Embryonic facial prominence (tissue), 1 donor: ENCODE data around the gene PCDHGA4.
"Not testable (repeated sequence)": the region's sequence is repeated elsewhere in the genome, so short reads cannot be mapped to it uniquely, and the experiment has no call there.

Experiments
- DNase-seq: peaks from one replicate; pipeline ENCODE4 v3.0.0-alpha.2; 2016; ENCODE audit errors: extremely low spot score

The PCDHGA4 gene

DNA sequence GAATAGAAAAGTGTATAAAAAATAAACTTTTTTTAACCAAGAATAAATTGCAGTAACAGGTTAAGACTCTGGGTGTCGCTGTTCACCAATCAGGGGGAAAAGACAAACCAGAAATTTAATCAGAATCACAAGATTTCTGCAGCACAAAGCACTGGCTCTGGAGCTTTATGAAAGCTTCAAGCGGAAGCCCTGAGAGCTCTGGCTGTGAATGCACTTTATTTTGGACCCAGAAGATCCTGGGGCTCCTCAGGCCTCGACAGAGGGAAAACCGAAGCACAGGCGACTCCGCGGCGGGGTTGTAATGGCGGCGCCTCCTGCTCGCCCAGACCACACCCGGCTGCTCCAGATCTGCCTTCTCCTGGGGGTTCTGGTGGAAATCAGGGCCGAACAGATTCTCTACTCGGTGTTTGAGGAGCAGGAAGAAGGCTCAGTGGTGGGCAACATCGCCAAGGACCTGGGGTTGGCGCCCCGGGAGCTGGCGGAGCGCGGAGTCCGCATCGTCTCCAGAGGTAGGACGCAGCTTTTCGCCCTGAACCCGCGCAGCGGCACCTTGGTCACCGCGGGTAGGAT, at the start of gene PCDHGA4:
PCDHGA4 (plus strand) TSS at position 122 of the 570 bp plus-strand sequence; CDS start at position 209, 87 bp downstream.
- no peak for DNase-seq

GRCh38 chr5:141306630-141307029, 48.2 kb upstream of the PCDHGA4 start:
- DNase-seq, result no peak

- no peak for DNase-seq
Measured at GRCh38 chr5:141313711-141314110, 41.1 kb upstream of the PCDHGA4 start.

GRCh38 chr5:141316963-141317362, 37.9 kb upstream of the PCDHGA4 start:
- DNase-seq, result not testable (repeated sequence)

DNA sequence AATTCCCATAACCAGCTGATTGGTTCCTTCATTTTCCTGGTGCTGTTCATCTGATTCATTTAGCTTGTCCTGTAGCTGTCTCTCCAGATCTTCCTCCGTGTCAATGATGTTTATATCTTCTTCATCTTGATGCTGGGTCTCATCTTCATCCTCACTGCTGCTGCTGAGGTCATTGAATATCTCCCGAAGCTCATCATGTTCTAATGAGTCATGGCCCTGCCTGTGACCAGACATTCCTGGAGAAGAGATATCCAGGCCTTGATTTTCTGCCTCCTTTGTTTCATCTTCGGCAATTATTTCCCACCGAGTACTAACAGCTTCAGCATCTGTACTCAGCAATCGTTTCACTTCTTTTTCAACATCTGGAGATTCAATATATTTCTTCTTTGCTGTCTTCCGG, 35.6 kb upstream of the PCDHGA4 start:
- no peak for DNase-seq

DNA sequence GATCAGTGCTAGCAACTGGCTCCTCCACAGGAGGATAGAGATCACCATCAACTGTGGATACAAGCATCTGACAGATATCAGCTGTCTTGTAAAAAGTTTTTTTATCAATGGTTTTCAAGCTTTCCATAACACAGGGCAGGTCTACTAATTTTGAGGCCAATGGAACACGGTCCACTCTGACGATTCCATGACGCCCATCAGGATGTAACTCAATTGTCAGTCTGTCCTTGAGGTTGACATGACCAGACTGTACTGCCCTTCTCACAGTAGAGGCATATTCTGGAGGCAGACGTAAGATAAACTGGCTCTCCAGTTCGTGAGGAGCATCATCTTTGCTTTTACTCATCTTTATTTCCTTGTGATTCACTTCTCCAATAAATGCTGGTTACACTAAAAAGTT, 35.1 kb upstream of the PCDHGA4 start:
- DNase-seq, result no peak

DNA sequence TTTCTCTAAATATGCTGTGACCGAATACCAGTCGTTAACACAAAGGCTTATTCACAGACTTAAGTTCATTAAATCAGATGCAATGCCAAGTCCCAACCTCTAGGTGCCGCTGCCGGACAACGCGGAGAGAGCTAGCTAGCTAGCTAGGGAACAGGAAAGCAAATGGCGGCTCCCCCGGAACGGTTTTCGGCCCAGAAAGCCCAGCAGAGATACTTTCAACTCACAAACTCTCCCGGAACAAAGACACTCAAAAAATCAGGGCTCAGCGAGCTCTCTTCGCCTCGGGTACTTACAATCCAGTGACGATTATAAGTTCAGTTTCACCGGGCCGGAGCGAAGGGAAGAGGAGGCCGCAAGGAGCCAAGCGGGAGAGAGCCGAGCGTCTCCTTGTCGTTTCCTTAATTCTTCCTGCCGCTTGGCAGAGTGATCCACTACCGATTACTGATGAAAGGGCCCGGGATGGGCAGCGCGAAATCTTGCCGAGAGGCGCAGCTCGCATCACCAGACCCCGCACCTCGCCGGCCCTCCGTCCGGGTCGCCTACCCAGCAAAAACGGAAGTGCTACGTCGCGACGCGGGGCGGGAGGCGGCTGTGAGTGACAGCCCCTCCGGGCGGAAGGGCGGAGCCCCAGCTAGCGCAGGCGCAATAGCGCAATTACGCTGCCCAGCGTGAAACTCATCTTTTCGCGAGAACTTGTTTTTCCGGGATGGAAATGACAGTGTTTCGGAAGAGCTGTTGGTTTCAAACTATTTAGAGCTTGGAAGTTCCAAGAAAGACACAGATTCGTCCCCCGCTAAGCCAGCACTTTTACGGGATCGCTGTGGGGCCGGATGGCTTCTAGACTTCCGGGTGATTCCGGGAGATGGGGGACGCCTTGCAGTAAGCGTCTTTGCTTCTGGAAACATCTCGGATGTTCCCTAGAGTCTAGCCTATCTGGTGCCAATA, 34.3 kb upstream of the PCDHGA4 start, which contains the start of gene TAF7:
TAF7 (minus strand) TSS at position 560 of the 945 bp plus-strand sequence. CDS start 740 bp downstream, outside the sequence.
- peak; percentile 80 for DNase-seq

GRCh38 chr5:141322261-141322660, 32.6 kb upstream of the PCDHGA4 start:
- DNase-seq, result no peak

DNA sequence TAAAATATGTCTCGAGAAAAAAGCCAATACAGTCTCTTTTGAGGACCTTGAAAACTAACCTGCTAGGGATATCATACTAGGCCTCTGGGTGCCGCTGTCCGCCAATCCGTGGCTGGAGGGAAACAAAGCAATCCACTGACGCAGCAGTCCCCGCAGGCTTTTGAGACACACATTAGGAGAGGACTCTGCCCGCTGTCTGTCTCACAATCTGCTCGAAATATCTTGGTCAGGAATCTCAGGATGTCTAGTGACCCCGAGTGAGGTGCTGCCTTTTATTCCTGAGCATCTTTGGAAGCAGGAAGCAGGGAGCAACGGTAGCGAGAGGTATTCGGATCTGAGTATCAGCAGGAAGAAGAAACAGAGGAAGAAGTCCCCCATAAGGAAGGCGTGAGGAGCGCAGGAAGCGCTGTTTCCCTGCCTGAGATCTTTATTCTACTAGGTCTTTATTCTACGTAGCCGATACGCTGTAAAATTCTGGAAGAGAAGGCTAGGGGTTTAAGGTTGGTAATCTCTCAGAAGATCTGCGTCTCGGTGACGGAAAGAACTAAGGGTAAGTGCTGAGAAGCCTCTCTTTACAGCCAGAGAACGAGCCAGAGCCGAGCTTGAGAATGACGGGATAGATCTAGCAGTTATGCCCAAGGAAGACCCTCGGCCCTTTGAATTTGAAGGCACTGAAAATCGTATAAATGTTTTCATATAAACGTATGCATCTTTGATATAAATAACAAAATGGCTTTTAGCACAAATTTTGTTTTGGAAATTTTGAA, 28.6 kb upstream of the PCDHGA4 start:
- DNase-seq, result no peak

GRCh38 chr5:141328231-141328630, 26.6 kb upstream of the PCDHGA4 start:
- DNase-seq, result no peak

- DNase-seq, result no peak
Measured at GRCh38 chr5:141330299-141331080, 24.3 kb upstream of the PCDHGA4 start, which contains the start of gene PCDHGA1. TSS of gene PCDHGA1 (plus strand) at chr5:141330514.

- not testable (repeated sequence) for DNase-seq
Measured at GRCh38 chr5:141332571-141332970, 22.2 kb upstream of the PCDHGA4 start.

GRCh38 chr5:141338538-141339306, 16.1 kb upstream of the PCDHGA4 start, which contains the start of gene PCDHGA2:
TSS of gene PCDHGA2 (plus strand) at chr5:141338760.
- DNase-seq, result no peak

GRCh38 chr5:141340781-141341354, 14.0 kb upstream of the PCDHGA4 start:
- DNase-seq, result not testable (repeated sequence)

DNA sequence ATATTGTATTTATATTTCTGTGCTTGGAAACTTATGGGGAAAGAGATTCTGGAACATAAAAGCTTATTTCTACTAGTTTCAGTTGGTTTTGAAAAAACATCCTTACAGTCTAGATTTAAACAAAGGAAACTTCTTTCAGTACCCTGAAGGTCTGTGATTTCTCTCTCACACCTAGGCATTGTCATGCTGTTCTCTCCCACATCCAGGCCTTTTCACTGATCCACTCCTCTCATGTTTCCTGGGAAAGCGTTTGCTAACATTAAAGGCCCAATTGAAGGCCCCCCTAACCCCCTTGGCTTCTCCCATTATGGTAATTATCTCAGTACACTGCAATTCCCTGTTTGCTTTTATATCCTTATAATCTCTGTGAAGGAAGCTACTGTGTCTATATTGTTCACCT, 12.0 kb upstream of the PCDHGA4 start:
- DNase-seq, result no peak

DNA sequence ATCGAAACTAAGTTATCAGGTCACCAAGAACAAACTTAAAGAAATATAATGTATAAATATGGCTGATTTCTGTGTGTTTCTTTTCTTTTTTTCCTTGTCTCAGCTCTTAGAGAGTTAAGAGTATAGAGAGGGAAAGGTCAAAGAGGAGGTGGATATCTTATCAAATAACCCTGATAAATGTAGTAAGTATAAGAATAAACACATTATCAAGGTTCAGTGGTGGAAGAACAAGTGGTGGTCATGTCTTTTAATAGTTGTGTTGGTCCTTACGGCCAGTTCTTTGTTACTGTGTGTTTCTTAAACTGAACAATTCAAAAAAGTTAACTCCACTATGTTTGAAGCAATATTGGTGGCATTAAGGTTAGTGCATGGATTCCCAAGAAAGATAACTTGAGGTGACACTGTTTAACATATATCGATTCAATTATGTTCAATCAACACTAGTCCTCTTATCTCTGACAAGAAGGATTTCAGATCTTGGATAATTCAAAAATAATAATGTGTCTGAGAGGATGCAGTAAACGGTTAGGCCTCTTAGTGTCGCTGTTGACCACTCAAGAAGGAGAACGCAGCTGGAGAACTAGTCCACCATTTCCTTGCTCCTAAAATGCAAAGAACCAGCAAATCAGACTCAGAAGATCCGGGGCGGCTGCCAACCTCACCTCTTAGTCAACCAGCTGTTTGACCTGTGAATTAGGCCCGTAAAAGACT, 11.4 kb upstream of the PCDHGA4 start, which contains the start of gene PCDHGA3:
PCDHGA3 (plus strand) TSS at position 588 of the 711 bp plus-strand sequence. CDS start 205 bp downstream, outside the sequence.
- no peak for DNase-seq

- DNase-seq, result no peak
Measured at GRCh38 chr5:141343953-141344463, 10.8 kb upstream of the PCDHGA4 start.

DNA sequence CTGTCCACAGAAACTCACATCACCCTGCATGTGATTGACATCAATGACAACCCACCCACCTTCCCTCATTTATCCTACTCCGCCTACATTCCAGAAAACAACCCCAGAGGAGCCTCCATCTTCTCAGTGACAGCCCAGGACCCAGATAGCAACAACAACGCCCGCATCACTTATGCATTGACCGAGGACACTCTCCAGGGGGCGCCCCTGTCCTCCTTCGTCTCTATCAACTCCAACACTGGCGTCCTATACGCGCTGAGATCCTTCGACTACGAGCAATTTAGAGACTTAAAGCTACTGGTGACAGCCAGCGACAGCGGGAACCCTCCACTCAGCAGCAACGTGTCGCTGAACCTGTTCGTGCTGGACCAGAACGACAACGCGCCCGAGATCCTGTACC, 9.5 kb upstream of the PCDHGA4 start:
- DNase-seq, result no peak

GRCh38 chr5:141346017-141346416, 8.8 kb upstream of the PCDHGA4 start:
- not testable (repeated sequence) for DNase-seq
